HG03558 (cell line): ENCODE results near the gene TMTC2.
"Not testable (repeated sequence)": the region's sequence is repeated elsewhere in the genome, so short reads cannot be mapped to it uniquely, and the experiment has no call there.

Experiments
- ATAC-seq: cut with Tn5 transposase; IDR thresholded peaks from one replicate; pipeline ENCODE4 v1.9.1; 2021; ENCODE audit warnings: moderate number of reproducible peaks; ENCODE audit not compliant: unreplicated experiment; ENCODE audit errors: extremely low read depth

Gene TMTC2

DNA sequence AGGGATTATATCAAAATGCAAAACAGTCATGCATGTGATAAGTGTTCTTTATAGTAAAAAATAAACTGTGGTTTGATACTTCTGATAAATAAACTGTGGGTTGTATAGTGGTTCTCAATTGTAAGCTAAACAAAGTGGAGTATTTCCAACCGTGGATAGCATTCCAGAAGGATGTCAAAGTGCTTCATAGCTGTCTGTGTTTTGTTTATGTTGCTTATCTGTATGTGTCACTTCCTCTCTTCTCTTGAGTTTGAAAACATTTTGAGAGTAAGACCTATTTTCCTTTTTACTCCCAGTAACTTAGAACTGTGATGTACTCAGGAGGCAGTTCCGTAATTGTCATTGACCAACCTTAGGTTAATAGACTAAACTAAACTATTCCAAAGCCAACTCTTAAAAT lies 415.8 kb downstream of the TMTC2 start:
- ATAC-seq, result no peak

DNA sequence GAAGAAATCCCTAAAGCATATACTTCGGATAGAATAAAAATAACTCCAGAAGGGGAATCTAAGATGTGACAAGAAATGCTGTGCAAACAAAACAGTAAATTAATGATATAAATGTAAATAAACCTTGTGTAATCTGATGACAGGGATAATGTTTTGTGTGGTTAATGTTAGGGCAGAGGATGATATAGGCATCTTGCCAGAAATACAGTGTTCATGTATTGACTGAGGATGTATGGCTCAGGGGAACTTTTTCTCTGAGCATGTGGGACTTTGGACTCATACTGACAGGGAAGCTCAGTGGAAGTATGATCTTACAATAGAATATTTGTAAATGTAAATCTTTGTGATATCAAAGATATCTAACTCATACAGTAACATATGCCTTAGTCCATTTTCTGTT lies 420.2 kb downstream of the TMTC2 start:
- no peak for ATAC-seq

- no peak for ATAC-seq
These were observed 423.7 kb downstream of the TMTC2 start for GRCh38 chr12:83110424-83110823.

- ATAC-seq, result no peak
These were observed 427.2 kb downstream of the TMTC2 start for GRCh38 chr12:83113945-83114344.

- ATAC-seq, result no peak
These were observed 428.3 kb downstream of the TMTC2 start for GRCh38 chr12:83114966-83115365.

GRCh38 chr12:83117926-83118325 lies 431.2 kb downstream of the TMTC2 start:
- ATAC-seq, result not testable (repeated sequence)

GRCh38 chr12:83121897-83122622 lies 435.4 kb downstream of the TMTC2 start:
- no peak for ATAC-seq

- no peak for ATAC-seq
These were observed 435.9 kb downstream of the TMTC2 start for GRCh38 chr12:83122623-83122934.

DNA sequence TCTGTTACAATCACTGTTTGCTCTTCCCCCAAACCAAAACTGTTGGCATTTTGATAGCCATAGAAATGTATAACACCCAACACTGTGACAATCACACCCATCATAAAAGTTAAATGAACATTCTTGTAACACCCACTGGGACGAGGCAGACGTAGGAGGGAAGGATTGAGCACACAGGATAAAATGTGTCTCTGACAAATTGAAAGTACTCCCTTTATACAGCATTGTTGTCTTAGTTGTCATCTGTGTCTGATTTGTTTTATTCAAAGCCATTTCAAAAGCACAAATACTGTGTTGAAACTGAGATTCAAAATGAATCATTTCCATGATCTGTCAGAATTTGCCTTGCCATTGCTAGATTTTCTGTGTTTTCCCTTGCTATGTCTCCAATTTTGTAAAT lies 436.3 kb downstream of the TMTC2 start:
- ATAC-seq, result no peak

DNA sequence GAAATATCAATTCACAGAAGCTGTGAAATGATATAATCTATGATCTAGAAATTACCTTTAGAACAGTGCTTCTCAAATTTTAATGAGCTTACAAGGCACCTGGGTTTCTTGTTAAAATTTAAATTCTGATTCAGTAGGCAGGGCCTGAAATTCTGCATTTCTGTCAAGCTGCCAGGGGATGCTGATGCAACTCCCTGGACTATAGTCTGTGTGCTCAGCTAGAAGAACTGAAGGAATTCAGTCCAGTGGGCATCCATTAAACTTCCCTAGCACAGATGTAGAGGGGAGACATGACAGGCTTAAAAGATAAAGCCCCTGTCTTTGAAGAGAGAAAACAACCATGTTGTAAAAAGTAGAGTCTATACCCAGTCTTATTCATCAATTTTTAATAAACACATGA lies 441.8 kb downstream of the TMTC2 start:
- no peak for ATAC-seq

GRCh38 chr12:83130178-83130577 lies 443.5 kb downstream of the TMTC2 start:
- ATAC-seq, result no peak

- ATAC-seq, result no peak
These were observed 445.7 kb downstream of the TMTC2 start for GRCh38 chr12:83132360-83132759.

DNA sequence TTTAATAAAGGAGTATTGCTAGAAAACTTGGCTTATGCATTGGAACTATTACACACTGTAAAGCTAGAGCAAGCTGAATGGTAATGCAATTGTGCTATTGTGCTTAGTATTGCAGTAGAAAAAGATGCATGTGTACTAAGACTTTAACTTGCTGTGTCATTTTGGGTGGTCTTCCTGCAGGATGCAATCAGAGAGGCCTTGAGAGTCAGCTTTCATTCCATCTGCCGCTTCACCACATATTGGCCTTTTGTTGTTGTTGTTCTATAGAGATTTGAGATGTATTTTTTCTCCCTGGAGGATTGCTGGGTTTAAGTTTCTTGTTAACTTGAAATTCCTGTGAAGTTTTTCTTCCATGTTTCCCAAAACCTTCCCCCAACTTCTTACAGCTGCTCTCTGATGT lies 449.7 kb downstream of the TMTC2 start:
- ATAC-seq, result no peak

DNA sequence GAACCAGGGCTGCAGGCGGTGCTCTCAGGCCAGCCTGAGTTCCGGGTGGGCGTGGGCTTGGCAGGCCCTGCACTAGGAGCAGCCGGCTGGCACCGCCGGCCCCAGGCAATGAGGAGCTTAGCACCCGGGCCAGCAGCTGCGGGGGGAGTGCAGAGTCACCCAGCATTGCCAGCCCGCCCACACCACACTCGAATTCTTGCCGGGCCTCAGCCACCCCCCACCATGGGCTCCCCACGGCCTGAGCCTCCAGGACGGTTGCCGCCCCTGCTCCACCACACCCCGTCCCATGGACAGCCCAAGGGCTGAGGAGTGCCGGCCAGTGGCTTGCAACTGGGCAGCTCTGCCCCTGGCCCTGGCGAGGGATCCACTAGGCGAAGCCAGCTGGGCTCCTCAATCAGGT lies 453.4 kb downstream of the TMTC2 start:
- no peak for ATAC-seq

- no peak for ATAC-seq
These were observed 454.8 kb downstream of the TMTC2 start for GRCh38 chr12:83141460-83141994.

DNA sequence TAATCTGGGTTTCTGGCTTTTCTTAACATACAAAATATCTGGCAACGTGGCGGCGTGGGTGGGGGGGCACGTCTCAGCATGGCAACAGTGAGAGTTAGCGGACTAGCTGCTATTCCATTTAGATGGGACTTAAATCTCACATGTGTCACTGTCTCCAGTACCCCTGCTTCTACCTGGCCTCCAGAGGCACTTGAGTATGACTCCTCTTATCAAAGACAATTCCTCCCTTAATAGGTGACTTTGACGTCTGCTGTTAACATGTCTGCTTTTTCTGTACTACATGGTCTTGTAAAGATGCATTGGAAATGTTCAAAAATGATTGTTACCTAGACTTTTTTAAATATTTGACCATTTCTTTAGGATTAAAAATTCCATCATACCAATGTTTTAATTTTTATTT lies 456.2 kb downstream of the TMTC2 start:
- no peak for ATAC-seq

DNA sequence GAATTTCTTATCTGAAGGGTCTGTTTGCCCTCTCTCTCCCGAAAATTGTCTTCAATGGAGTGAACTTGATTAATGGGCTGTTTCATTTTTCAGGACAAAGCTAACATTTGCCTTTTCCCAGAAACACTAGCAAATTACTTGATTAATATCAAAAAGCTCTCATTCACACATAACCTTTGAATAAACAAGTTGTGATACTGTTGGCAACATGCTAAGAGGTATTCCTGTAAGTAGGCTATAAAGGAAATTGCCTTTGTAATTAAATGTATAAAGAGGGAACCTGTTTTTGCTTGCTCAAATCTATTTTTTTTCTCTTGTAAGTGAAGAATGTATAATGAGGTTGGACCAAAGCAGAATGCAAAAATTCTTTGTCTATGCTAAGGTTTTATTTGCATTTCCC lies 457.2 kb downstream of the TMTC2 start:
- ATAC-seq, result no peak

DNA sequence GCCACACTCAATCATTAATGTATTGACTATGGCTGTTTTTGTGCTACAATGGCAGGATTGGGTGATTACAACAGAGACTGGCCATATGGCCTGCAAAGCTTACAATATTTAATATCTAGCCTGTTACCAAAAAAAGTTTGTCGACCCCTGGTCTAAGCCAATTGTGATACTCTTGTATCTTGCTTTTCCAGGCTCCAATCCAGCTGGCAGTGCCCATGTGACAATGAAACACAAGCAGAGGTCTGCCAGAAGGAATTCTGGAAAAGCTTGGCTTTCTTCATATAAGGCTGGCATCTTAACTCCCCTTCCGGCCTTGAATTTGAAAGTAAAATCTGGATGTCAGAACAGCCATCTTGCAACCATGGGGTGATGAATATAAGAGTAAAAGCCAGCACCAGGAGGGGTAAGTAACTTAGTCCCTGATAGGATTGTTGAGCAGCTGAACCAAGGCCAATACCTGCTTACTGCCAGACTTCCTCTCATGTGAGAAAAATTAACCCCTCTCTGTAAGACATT lies 458.7 kb downstream of the TMTC2 start:
- ATAC-seq, result no peak

DNA sequence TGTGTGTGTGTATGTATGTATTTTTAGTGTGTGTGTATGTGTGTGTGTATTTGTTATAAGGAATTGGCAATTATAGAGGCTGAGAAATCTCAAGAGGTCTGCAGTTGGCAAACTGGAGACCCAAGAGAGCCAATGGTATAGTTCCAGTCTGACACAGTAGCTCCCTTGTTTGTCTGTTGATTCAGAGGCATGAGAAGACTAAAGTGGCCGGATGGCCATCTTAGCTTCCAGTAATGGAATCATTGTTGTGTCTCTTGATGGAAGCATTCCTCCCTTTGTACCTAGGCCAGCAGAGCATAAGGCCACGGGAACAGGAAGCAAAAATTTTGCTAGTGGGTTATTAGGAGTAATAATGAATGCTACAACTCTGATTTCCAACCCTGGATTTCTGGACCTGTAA lies 460.6 kb downstream of the TMTC2 start:
- ATAC-seq, result no peak

DNA sequence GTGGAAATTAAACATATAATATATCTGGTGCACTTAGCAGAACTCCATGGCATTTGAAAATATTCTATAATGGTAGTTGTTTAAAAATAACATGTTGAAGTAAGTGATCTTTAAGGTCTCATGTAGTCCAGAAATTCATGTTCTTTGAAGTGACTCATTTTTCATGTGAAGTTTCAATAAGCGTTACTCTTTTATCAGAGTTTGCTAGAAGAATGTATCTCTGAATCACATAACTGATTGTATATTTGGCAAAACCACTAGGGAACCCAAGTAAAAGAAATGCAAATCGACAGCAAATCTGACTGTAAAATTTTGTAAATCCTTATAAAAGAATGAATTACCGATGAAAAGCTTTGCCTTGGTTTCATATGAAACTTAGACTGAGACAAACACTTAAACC lies 463.3 kb downstream of the TMTC2 start:
- ATAC-seq, result no peak

DNA sequence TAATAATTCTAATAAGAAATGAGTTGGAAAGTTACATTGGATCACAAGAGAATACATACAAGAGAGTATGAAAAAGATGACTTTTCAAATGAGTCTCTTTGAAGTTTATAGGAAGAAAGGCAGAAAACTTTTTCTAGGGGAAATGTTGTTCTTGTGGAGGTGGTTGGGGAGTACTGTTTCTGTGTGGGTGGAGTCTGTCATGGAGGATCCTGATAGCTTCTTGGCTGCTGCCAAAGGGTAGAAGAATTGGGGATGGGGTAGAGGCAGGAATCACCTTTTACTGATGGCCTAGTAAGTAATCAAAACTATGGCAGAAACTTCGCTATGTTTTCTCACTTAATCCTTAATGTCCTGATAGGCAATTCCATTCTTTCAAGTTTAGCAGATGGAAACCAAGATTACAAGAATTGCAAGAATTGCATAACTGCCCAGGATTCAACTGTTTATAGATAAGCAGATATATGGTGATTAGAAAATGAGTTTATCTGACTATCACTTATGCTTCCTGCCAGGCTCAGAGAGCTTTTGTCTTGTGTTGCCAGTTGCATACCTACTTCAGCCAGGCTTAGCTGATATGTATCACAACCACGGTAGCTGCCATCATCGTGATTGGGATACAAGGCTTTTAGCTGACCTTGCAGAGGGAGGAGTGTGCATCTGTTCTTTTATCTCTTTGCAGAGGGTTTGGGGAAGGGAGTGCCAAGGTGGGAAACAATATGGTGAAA lies 463.9 kb downstream of the TMTC2 start:
- no peak for ATAC-seq

- ATAC-seq, result no peak
These were observed 466.5 kb downstream of the TMTC2 start for GRCh38 chr12:83153177-83153576.
